Caco-2 (cell line): ENCODE results near the gene PRDM1. TPM values are rescaled to one million over a fixed set of nuclear protein-coding genes. Genes with fewer than 3 reads are reported as not detected.

Source experiments
- BruUV-seq: library from RNA; stranded (reverse); fragments of 400-500 nt; replicated peaks from 2 replicates; lab custom pipeline; 2021; lab: Mats Ljungman, UMichigan
- CTCF ChIA-PET: fragments of 300-600 bp; sonication (Branson Sonifier 250); formaldehyde crosslinking; loops from one replicate; lab custom pipeline; 2022; ENCODE audit warnings: antibody characterized with exemption; lab: Charles Lee
- POLR2A ChIA-PET: fragments of 300-600 bp; sonication (Branson Sonifier 250); formaldehyde crosslinking; loops from one replicate; lab custom pipeline; 2022; ENCODE audit warnings: antibody characterized with exemption; lab: Charles Lee
- DNase-seq, 2 experiments: peaks; one replicate each; pipeline versions ENCODE4 v3.0.0 to v3.0.0-alpha.2; 2020 to 2022
- H3K27me3 ChIP-seq: replicated peaks from 2 replicates; pipeline ENCODE4 v1.6.0; 2011; ENCODE audit warnings: low read length; ENCODE audit not compliant: control insufficient read depth, insufficient read depth
- H3K36me3 ChIP-seq: 2 replicates; pipeline ENCODE4 v1.5.1; 2011; ENCODE audit warnings: low read length; ENCODE audit not compliant: control insufficient read depth, insufficient read depth
- H3K4me1 ChIP-seq: fragments of 250-450 bp; sonication (Bioruptor Pico); 2 replicates; pipeline ENCODE4 v1.5.1; 2020; ENCODE audit warnings: mild to moderate bottlenecking
- H3K4me3 ChIP-seq: 2 replicates; pipeline ENCODE4 v1.5.1; 2011; ENCODE audit warnings: low read depth, mild to moderate bottlenecking, control low read depth, low read length
- H3K9me3 ChIP-seq: fragments of 250-450 bp; sonication (Bioruptor Pico); 2 replicates; pipeline ENCODE4 v1.5.1; 2020; ENCODE audit warnings: mild to moderate bottlenecking, moderate library complexity
- H3K27ac Mint-ChIP-seq: one replicate; pipeline ENCODE4 v1.8.0; 2022; ENCODE audit warnings: mixed read lengths; ENCODE audit not compliant: unreplicated experiment
- H3K27me3 Mint-ChIP-seq: one replicate; pipeline ENCODE4 v1.8.0; 2022; ENCODE audit warnings: mixed read lengths; ENCODE audit not compliant: insufficient read depth, unreplicated experiment
- H3K36me3 Mint-ChIP-seq: one replicate; pipeline ENCODE4 v1.8.0; 2022; ENCODE audit warnings: mild to moderate bottlenecking, mixed read lengths; ENCODE audit not compliant: insufficient read depth, unreplicated experiment
- H3K4me1 Mint-ChIP-seq: one replicate; pipeline ENCODE4 v1.8.0; 2022; ENCODE audit warnings: low read depth, mixed read lengths; ENCODE audit not compliant: unreplicated experiment
- H3K4me3 Mint-ChIP-seq: one replicate; pipeline ENCODE4 v1.8.0; 2022; ENCODE audit warnings: mild to moderate bottlenecking, moderate library complexity, mixed read lengths; ENCODE audit not compliant: unreplicated experiment
- H3K9me3 Mint-ChIP-seq: one replicate; pipeline ENCODE4 v1.8.0; 2022; ENCODE audit warnings: mixed read lengths; ENCODE audit not compliant: unreplicated experiment
- CTCF ChIP-seq, 2 experiments: fragments of 200-600 bp in 1 of 2; IDR thresholded peaks; 1 replicate in 1 of 2; 2 replicates in 1 of 2; pipeline versions ENCODE4 v1.5.1 to v1.8.0; 2011 to 2022; ENCODE audit warnings: antibody characterized with exemption in 1 of 2, control low read depth in 1 of 2, inconsistent platforms in 1 of 2, low read depth in 1 of 2, low read length in 1 of 2, mild to moderate bottlenecking in 1 of 2, moderate library complexity in 1 of 2; ENCODE audit not compliant: insufficient read depth in 1 of 2, severe bottlenecking in 1 of 2, unreplicated experiment in 1 of 2
- intact Hi-C: fragments of 100-400 bp; cut with micrococcal nuclease; formaldehyde crosslinking; loops from one replicate; pipeline ENCODE4 v1.10.0; 2022; ENCODE audit not compliant: unreplicated experiment
- total RNA-seq: library from RNA; stranded (reverse); gene quantifications from 2 replicates; pipeline ENCODE4 v1.2.3, GENCODE V29; 2022

PRDM1 gene
- total RNA-seq, 1 experiment from 2014 or later = 10.4 TPM

- Histone ChIP-seq H3K36me3 (no peaks in the 10 kb centered on the region), H3K27me3 (no peaks in the 10 kb centered on the region), H3K4me1 (no peaks in the 10 kb centered on the region), H3K4me3 (no peak overlapping the region), H3K9me3 (no peaks in the 10 kb centered on the region)
- DNase-seq = no peak
- no peak for TF ChIP-seq CTCF (IDR thresholded peaks at IDR 0.05; ENCODE audit: insufficient read depth in 1 of 2, low read depth in 1 of 2, low read length in 1 of 2, severe bottlenecking in 1 of 2, unreplicated experiment in 1 of 2)
- no TSS peak for BruUV-seq
- ChIA-PET POLR2A (no interaction called here), CTCF (interaction anchor here (0.7 to 1.2 kb wide), 2 partner anchors 69 to 356 kb away, joined by 3 read pairs; no protein-coding TSS in a partner anchor)
- no peaks in the 10 kb centered on the region for H3K36me3 Mint-ChIP-seq
- intact Hi-C loops = loop anchor here (1.0 kb wide), 1 partner anchor 42 kb away; no protein-coding TSS in a partner anchor
- H3K4me3 Mint-ChIP-seq = no peak overlapping the region
- no peaks in the 10 kb centered on the region for H3K9me3 Mint-ChIP-seq
- H3K27me3 Mint-ChIP-seq = no peaks in the 10 kb centered on the region
- H3K27ac Mint-ChIP-seq = no peak overlapping the region
- H3K4me1 Mint-ChIP-seq = no peaks in the 10 kb centered on the region
Measured at GRCh38 chr6:106156413-106156812, 70.3 kb downstream of the PRDM1 start.

DNA sequence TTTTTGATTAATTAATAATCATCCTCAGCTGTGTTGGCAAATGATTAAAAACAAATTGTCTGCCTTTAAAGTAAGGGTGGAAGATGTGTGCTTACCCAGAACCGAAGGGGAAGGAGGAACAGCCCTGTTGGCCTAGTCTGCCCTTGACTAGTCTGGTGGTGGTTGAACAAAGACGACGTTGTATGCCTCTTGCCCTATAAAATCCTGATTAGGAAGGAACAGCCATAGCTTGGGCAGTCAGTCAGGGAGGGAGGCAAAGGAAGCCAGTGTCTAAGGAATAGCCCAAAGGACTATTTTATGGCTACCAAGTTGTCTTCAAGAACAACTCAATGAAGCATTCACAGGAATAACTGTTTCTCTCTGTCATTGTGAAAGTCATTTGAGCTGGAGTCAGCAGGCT, 70.7 kb downstream of the PRDM1 start:
- no peaks in the 10 kb centered on the region for H3K9me3 ChIP-seq
- no peaks in the 10 kb centered on the region for H3K36me3 ChIP-seq
- no peak for TF ChIP-seq CTCF (IDR thresholded peaks at IDR 0.05; ENCODE audit: insufficient read depth in 1 of 2, low read depth in 1 of 2, low read length in 1 of 2, severe bottlenecking in 1 of 2, unreplicated experiment in 1 of 2)
- no TSS peak for BruUV-seq
- H3K27me3 Mint-ChIP-seq = no peaks in the 10 kb centered on the region
- no peak overlapping the region for H3K4me3 ChIP-seq
- H3K9me3 Mint-ChIP-seq = no peaks in the 10 kb centered on the region
- H3K36me3 Mint-ChIP-seq = no peaks in the 10 kb centered on the region
- no peak overlapping the region for H3K27ac Mint-ChIP-seq
- H3K4me3 Mint-ChIP-seq = no peak overlapping the region
- ChIA-PET POLR2A (no interaction called here), CTCF (interaction anchor here (1.2 kb wide), 1 partner anchor 356 kb away, joined by 3 read pairs; no protein-coding TSS in a partner anchor)
- intact Hi-C loops = loop anchor here (1.0 kb wide), 1 partner anchor 43 kb away; no protein-coding TSS in a partner anchor
- no peaks in the 10 kb centered on the region for H3K4me1 Mint-ChIP-seq
- no peaks in the 10 kb centered on the region for H3K27me3 ChIP-seq
- DNase-seq = no peak
- H3K4me1 ChIP-seq = no peaks in the 10 kb centered on the region

GRCh38 chr6:106158816-106159215, 72.7 kb downstream of the PRDM1 start:
- no peaks in the 10 kb centered on the region for H3K9me3 Mint-ChIP-seq
- no peaks in the 10 kb centered on the region for H3K27me3 Mint-ChIP-seq
- TF ChIP-seq CTCF (IDR thresholded peaks at IDR 0.05; ENCODE audit: insufficient read depth in 1 of 2, low read depth in 1 of 2, low read length in 1 of 2, severe bottlenecking in 1 of 2, unreplicated experiment in 1 of 2) = no peak
- no peak overlapping the region for H3K4me3 ChIP-seq
- H3K4me3 Mint-ChIP-seq = no peak overlapping the region
- no peaks in the 10 kb centered on the region for H3K9me3 ChIP-seq
- no peak overlapping the region for H3K27ac Mint-ChIP-seq
- H3K27me3 ChIP-seq = no peaks in the 10 kb centered on the region
- intact Hi-C loops = no loop called here
- DNase-seq = no peak
- ChIA-PET CTCF (no interaction called here), POLR2A (no interaction called here)
- H3K4me1 ChIP-seq = no peaks in the 10 kb centered on the region
- H3K36me3 Mint-ChIP-seq = no peaks in the 10 kb centered on the region
- BruUV-seq = no TSS peak
- H3K4me1 Mint-ChIP-seq = no peaks in the 10 kb centered on the region
- no peaks in the 10 kb centered on the region for H3K36me3 ChIP-seq

Other genes starting within 250 kb of the PRDM1 start
- gene ATG5, start 239.4 kb downstream of the PRDM1 start, total RNA-seq = 25.6 and 26.9 TPM in 2 replicates